Measurements from ENCODE around the gene PRPF40A. TPM values are rescaled to one million over a fixed set of nuclear protein-coding genes. Genes with fewer than 3 reads are reported as not detected.

The PRPF40A gene
- total RNA-seq, 1 donor from 2014 or later: 36.3 TPM

Other genes starting within 250 kb of the PRPF40A start
- gene ARL6IP6, start 1.2 kb upstream of the PRPF40A start, total RNA-seq: 6.4 TPM